Muscle layer of duodenum (tissue), 2 donors: ENCODE measurements around the gene RHEBL1.

Source experiments
- H3K27ac ChIP-seq: one replicate; pipeline ENCODE4 v1.7.0; 2013; ENCODE audit warnings: mild to moderate bottlenecking, low read length
- H3K27me3 ChIP-seq: one replicate; pipeline ENCODE4 v1.7.0; 2013; ENCODE audit warnings: low read depth, mild to moderate bottlenecking, control low read depth, low read length
- H3K36me3 ChIP-seq, 2 donors: one replicate each; pipeline ENCODE4 v1.7.0; 2013; ENCODE audit warnings: low read length in 2 of 2, control low read depth in 1 of 2, mild to moderate bottlenecking in 1 of 2; ENCODE audit not compliant: insufficient read depth in 2 of 2, control insufficient read depth in 1 of 2
- H3K4me1 ChIP-seq, 2 donors: one replicate each; pipeline ENCODE4 v1.7.0; 2013; ENCODE audit warnings: low read length in 2 of 2, mild to moderate bottlenecking in 2 of 2, control low read depth in 1 of 2, moderate library complexity in 1 of 2; ENCODE audit not compliant: insufficient read depth in 2 of 2, control insufficient read depth in 1 of 2
- H3K4me3 ChIP-seq, 2 donors: one replicate each; pipeline ENCODE4 v1.7.0; 2013; ENCODE audit warnings: low read length in 2 of 2, low read depth in 1 of 2, mild to moderate bottlenecking in 1 of 2
- H3K9me3 ChIP-seq, 2 donors: one replicate each; pipeline ENCODE4 v1.7.0; 2013; ENCODE audit warnings: low read length in 2 of 2, control low read depth in 1 of 2, mild to moderate bottlenecking in 1 of 2; ENCODE audit not compliant: control insufficient read depth in 1 of 2
- donor health status: healthy.

RHEBL1 gene

DNA sequence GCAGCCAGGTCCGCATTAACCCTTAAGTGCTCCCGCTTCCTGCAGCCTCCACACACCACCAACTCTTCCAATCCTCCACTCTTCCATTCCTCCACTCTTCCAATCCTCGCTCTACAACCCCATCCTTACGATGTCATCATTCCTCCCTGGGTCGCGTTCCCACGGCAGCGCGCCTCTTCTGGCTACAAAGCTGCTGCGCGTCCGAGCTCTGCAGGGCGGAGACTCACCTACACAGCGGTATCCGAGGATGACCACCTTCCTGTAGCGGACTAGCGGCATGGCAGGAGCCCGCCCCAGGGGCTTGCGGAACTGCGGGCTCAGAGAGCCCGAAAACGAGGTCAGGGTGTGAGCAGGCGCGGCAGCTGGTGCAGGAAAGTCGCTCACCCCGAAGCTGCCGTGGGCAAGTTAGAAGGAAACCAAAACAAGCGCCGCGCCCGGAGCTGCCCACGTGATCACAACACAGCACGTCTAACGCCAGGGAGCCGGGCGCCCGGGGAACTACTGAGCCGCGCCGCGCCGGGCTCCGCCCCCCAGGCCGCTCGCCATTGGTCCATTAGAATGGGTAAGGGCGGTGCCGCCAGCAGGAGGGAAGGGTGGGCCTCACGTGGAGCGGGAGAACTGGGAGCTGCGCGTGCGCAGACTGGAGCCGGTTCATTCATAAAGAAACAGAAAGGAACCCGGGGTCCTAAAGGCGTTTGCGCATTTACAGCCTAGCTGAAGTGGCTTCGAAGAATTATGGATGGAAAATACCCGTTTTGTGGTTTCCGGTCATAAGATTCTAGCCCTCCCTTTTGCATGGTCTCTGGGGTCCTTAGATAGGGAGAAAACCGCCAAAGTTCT is at the start of gene RHEBL1:
Gene RHEBL1, minus strand, starts transcription at position 473 of the 840 bp plus-strand sequence. Its CDS starts 194 bp downstream, at position 279.
- Histone ChIP-seq H3K4me1 (peaks cover 0 to 13% of the 10 kb centered on the region in 2 donors), H3K27ac (peak within 1 kb of the TSS; percentile 26), H3K36me3 (no peaks in the 10 kb centered on the region), H3K27me3 (no peaks in the 10 kb centered on the region), H3K4me3 (peak within 1 kb of the TSS; percentile 86 to 95), H3K9me3 (no peaks in the 10 kb centered on the region)

DNA sequence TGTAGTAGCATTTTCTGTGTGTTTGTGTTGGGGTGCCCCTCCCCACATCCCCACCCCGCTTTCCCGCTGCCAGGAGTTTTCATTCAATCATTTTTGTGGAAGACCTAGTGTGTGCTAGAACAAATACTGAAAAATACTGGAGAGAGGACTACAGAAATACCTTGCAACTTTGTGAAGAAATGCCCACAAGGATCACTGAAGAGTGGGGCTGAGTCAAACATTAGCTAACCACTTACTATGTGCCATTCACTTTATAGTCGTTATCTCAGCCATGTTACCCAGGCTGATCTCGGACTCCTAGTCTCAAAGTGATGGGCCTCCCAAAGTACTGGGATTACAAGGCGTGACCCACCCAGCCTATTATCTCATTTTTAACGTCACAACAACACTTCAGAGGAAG is 41.4 kb upstream of the RHEBL1 start:
- peaks cover 5 to 28% of the 10 kb centered on the region in 2 donors for H3K4me1 ChIP-seq
- H3K4me3 ChIP-seq, result peak overlapping the region; percentile 74 to 89
- no peaks in the 10 kb centered on the region for H3K9me3 ChIP-seq
- peak overlapping the region; percentile 90 for H3K27ac ChIP-seq
- H3K27me3 ChIP-seq, result no peaks in the 10 kb centered on the region
- peaks cover 7 to 8% of the 10 kb centered on the region in 2 donors for H3K36me3 ChIP-seq

DNA sequence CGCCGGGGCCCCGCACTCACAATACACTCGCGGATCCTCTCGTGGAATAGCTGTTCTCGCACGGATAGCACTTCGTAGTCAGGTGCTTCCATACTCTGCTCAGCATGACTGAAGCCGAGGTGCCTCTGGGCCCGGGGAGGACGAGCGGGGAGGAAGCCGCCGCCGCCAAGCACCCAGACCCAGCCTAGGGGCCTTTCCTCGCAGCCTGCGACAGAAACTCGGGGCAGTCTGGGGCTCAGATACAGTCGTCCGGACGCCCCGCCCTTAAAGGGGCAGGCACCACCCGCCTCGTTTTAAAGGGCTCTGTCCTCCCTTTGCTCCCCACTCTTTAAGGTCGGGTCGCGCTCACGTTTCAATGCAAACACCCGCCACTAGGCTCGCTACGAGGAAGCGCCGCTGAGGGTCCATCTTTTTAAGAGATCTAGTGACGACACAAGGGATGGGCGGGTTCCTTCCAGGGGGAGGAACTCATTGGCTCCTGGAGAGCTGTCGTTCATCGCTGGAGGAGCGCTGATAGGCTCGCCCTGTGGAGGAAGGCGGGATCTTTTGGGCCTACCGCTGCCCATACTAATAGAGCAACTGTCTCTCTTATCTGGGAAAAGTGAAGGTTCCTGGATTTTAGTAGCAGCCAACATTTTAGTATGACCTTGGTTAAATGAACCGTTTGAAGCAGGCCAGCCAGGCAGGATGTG is 40.8 kb upstream of the RHEBL1 start, which contains the start of gene LMBR1L:
Gene LMBR1L, minus strand, starts transcription at position 384 of the 692 bp plus-strand sequence. Its CDS starts 292 bp downstream, at position 92.
- Histone ChIP-seq H3K4me1 (peaks cover 10 to 34% of the 10 kb centered on the region in 2 donors), H3K36me3 (peaks cover 9 to 11% of the 10 kb centered on the region in 2 donors), H3K27ac (peak within 1 kb of the TSS; percentile 90), H3K9me3 (no peaks in the 10 kb centered on the region), H3K4me3 (peak within 1 kb of the TSS; percentile 74 to 89), H3K27me3 (no peaks in the 10 kb centered on the region)

DNA sequence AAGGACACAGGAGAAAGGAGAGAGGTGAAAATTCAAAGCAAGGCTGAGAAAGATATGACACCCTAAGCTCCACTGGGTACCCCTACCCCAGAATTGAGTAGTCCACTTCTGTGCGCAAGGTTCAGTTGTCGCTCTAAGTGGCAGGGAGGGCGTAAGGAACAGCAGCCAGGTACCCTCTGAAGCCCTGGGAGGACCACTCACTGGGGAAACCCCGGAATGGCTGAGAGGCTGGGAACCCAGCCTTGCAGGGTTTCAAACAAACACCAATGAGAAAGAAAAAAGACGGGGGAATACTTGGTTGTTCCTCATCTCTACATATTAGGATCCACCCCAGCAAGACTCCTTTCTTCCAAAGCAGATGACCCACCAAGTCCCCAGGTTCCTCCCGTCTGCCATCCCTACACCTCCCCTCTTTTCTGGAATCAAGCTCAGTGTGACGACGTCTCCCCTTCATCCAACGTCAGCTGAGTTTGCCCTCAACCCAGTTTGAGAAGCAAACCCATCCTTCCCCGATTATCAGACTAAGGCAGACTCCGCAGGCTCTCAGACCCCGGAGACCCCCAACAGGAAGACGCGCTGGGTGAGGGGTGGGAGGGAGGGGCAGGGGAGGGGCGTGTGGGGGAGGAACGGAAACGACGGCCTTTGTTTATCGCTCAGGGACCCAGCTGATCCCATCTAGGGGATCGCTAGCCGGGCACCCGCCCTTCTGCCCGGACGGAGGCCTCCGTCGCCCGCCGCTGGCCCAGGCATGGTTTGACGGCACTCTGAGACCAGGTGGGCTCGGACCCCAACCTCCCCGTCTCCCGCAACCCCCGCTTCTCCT is 40.1 kb upstream of the RHEBL1 start:
- Histone ChIP-seq H3K9me3 (no peaks in the 10 kb centered on the region), H3K27ac (peak overlapping the region; percentile 90), H3K4me1 (peaks cover 16 to 41% of the 10 kb centered on the region in 2 donors), H3K27me3 (no peaks in the 10 kb centered on the region), H3K36me3 (peaks cover 13 to 16% of the 10 kb centered on the region in 2 donors), H3K4me3 (peak overlapping the region; percentile 74 to 89)

DNA sequence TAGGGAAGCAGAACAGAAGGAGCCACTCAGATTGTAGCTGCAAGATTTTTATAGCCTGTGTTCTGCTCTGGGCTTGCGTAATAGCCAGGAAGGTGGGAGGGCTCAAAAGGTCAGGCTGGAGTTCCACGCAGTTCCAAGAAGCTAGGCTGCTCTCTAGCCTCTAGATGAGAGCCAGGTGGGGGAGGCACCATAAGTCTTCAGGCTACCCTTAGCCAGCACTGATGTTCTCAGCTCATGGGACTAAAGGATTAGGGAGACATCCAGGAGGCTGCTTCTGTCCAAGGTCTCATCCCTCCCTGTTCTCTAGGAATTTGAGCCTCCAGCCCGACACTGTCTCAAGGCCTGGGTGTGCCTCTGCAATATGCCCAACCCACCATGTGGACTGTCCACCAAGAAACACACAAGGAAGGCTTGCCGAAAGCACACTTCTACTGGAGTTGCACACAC is 39.2 kb upstream of the RHEBL1 start:
- peaks cover 16 to 49% of the 10 kb centered on the region in 2 donors for H3K4me1 ChIP-seq
- H3K27me3 ChIP-seq, result no peaks in the 10 kb centered on the region
- peak overlapping the region; percentile 89 for H3K27ac ChIP-seq
- H3K36me3 ChIP-seq, result peaks cover 18 to 25% of the 10 kb centered on the region in 2 donors
- no peaks in the 10 kb centered on the region for H3K9me3 ChIP-seq
- peak overlapping the region; percentile 74 to 89 for H3K4me3 ChIP-seq

DNA sequence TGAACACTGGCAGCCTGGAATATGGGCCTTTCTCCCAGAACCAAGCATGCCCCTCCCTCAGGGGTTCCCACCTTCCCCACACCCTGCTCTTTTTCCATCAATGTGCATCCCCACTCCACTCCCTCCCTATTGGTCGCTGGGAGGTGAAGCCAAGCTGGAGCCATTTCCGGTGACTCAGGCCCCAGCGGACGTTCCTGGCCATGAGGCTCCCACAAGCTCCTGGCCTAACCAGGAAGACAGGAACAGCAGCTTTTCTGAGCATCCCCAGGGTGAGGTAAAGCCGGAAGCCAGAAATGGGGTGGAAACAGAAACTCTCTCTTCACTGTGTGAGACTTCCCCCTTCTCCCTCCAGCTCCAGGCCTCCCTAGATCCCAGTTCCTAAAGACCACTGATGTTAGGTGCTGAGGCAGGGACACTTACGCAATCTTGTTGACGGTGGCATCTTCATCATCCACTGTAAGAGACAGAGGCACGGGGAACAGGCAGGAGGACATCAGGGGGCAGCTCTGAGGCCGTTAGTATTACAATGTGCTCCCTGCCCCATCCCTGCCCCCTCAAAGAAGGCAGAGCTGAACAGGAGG is 35.8 kb upstream of the RHEBL1 start:
- H3K4me3 ChIP-seq, result no peak overlapping the region
- peak overlapping the region; percentile 20 for H3K27ac ChIP-seq
- H3K27me3 ChIP-seq, result no peaks in the 10 kb centered on the region
- peaks cover 51 to 57% of the 10 kb centered on the region in 2 donors for H3K36me3 ChIP-seq
- H3K9me3 ChIP-seq, result no peaks in the 10 kb centered on the region
- H3K4me1 ChIP-seq, result peaks cover 16 to 49% of the 10 kb centered on the region in 2 donors

DNA sequence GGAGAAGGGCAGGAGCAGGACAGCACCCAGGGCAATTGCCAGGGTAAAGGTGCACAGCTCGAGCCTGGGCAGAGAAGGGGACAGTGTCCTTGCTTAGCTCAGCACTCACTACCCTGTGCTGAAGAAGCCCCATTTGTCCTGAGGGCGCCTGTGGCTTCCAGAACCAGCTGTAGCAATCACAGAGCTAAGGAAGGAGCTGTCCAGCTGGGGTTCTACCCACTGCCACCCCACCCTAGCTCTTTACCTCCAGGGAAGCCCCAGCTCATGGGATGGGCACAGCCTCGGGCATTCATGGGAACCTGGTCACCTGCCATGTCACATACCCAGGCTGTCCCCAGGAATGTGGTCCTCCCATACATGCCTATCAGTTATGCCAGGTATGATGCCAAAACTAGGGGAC is 35.0 kb upstream of the RHEBL1 start:
- Histone ChIP-seq H3K9me3 (no peaks in the 10 kb centered on the region), H3K27me3 (no peaks in the 10 kb centered on the region), H3K27ac (no peak overlapping the region), H3K36me3 (peaks cover 59 to 65% of the 10 kb centered on the region in 2 donors), H3K4me1 (peaks cover 16 to 49% of the 10 kb centered on the region in 2 donors), H3K4me3 (no peak overlapping the region)

DNA sequence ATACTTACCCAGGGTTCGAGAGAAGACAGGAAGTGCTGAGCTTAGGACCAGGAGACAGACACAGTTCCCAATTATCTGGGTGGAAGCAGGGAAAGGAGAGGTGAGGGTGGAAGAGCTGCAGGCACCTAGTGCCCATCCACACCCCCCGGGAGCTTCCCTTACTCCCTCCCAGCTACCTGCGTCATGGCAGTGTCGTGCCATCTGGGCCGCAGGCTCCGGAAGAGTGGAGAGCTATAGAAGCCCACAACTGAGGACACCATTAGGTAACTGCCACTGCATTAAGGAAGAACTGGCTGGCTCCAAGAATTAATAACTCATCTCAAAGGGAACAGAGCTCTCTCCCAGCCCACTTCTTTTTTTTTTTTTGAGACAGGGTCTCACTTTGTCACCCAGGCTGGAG is 30.6 kb upstream of the RHEBL1 start:
- H3K4me1 ChIP-seq, result peaks cover 4 to 13% of the 10 kb centered on the region in 2 donors
- no peaks in the 10 kb centered on the region for H3K9me3 ChIP-seq
- H3K27ac ChIP-seq, result no peak overlapping the region
- no peak overlapping the region for H3K4me3 ChIP-seq
- no peaks in the 10 kb centered on the region for H3K27me3 ChIP-seq
- H3K36me3 ChIP-seq, result peaks cover 77 to 78% of the 10 kb centered on the region in 2 donors

- peaks cover 10% of the 10 kb centered on the region for H3K27me3 ChIP-seq
- peaks cover 61 to 70% of the 10 kb centered on the region in 2 donors for H3K36me3 ChIP-seq
- H3K27ac ChIP-seq, result no peak overlapping the region
- peaks cover 0 to 14% of the 10 kb centered on the region in 2 donors for H3K4me1 ChIP-seq
- no peaks in the 10 kb centered on the region for H3K9me3 ChIP-seq
- H3K4me3 ChIP-seq, result no peak overlapping the region
These were observed 28.9 kb upstream of the RHEBL1 start for GRCh38 chr12:49098703-49099102.

DNA sequence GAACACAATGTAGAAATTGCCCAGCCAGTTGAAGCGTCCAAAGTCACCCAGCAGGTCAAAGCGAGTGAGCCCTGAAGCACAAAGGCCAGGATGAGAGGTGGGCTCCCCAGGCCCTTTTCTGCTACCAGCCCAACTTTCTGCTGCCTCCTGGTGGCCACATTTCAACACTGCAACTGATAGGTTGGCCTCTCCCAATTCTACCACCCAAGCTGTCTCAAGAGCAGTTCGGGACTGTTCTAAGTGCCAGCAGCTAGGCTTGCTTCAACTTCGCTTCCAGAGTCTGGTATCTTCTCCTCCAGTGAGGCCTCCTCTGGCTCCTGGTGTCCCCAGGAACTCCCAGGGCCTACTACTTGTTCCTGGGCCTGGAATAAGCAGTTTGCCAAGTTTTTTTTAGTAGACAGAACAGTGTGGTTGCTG is 28.3 kb upstream of the RHEBL1 start:
- Histone ChIP-seq H3K27ac (no peak overlapping the region), H3K27me3 (peaks cover 16% of the 10 kb centered on the region), H3K36me3 (peaks cover 55 to 64% of the 10 kb centered on the region in 2 donors)

More for the DNA sequence above, 28.3 kb upstream of the RHEBL1 start:
- Histone ChIP-seq H3K4me3 (no peak overlapping the region), H3K9me3 (no peaks in the 10 kb centered on the region), H3K4me1 (peaks cover 0 to 18% of the 10 kb centered on the region in 2 donors)
